WERI-Rb-1 (cell line): ENCODE results near the gene JPH3.

Experiments used
- DNase-seq: peaks from one replicate; pipeline ENCODE4 v3.0.0-alpha.2; 2020
- H3K27ac ChIP-seq: fragments of 250-450 bp; sonication (Bioruptor Pico); 2 replicates; pipeline ENCODE4 v1.5.1; 2020; ENCODE audit warnings: mild to moderate bottlenecking, moderate library complexity
- H3K27me3 ChIP-seq: fragments of 250-450 bp; sonication (Bioruptor Pico); 2 replicates; pipeline ENCODE4 v1.5.1; 2021; ENCODE audit warnings: mild to moderate bottlenecking, low read depth, moderate library complexity; ENCODE audit not compliant: insufficient read depth, severe bottlenecking
- H3K36me3 ChIP-seq: fragments of 250-450 bp; sonication (Bioruptor Pico); 2 replicates; pipeline ENCODE4 v1.5.1; 2020; ENCODE audit warnings: mild to moderate bottlenecking, moderate library complexity
- H3K4me3 ChIP-seq: 2 replicates; pipeline ENCODE4 v1.5.1; 2011; ENCODE audit warnings: low read depth, mild to moderate bottlenecking, control low read depth, low read length
- H3K9me3 ChIP-seq: fragments of 250-450 bp; sonication (Bioruptor Pico); 2 replicates; pipeline ENCODE4 v1.5.1; 2021; ENCODE audit warnings: mild to moderate bottlenecking, moderate library complexity; ENCODE audit not compliant: severe bottlenecking
- CTCF ChIP-seq: IDR thresholded peaks from 2 replicates; pipeline ENCODE4 v1.5.1; 2011; ENCODE audit warnings: low read depth, mild to moderate bottlenecking, control low read depth, inconsistent platforms, low read length

The JPH3 gene

GRCh38 chr16:87686697-87687096, 84.4 kb downstream of the JPH3 start:
- Histone ChIP-seq H3K27ac (no peak overlapping the region), H3K36me3 (no peaks in the 10 kb centered on the region), H3K27me3 (no peaks in the 10 kb centered on the region), H3K9me3 (no peaks in the 10 kb centered on the region), H3K4me3 (no peak overlapping the region)
- TF ChIP-seq CTCF: no peak
- DNase-seq: no peak

- Histone ChIP-seq H3K27me3 (no peaks in the 10 kb centered on the region), H3K4me3 (no peak overlapping the region), H3K36me3 (no peaks in the 10 kb centered on the region), H3K9me3 (no peaks in the 10 kb centered on the region), H3K27ac (no peak overlapping the region)
- DNase-seq: no peak
- no peak for TF ChIP-seq CTCF
Measured at GRCh38 chr16:87687126-87687910, 85.0 kb downstream of the JPH3 start.

- H3K36me3 ChIP-seq: no peaks in the 10 kb centered on the region
- no peak overlapping the region for H3K27ac ChIP-seq
- no peaks in the 10 kb centered on the region for H3K27me3 ChIP-seq
- no peak for TF ChIP-seq CTCF
- no peak for DNase-seq
- no peaks in the 10 kb centered on the region for H3K9me3 ChIP-seq
- H3K4me3 ChIP-seq: no peak overlapping the region
Measured at GRCh38 chr16:87687998-87688529, 85.8 kb downstream of the JPH3 start.

GRCh38 chr16:87688876-87689815, 86.8 kb downstream of the JPH3 start:
- no peaks in the 10 kb centered on the region for H3K27me3 ChIP-seq
- no peak for DNase-seq

GRCh38 chr16:87689956-87690465, 87.7 kb downstream of the JPH3 start:
- no peak overlapping the region for H3K27ac ChIP-seq
- no peaks in the 10 kb centered on the region for H3K9me3 ChIP-seq
- H3K27me3 ChIP-seq: no peaks in the 10 kb centered on the region
- H3K4me3 ChIP-seq: no peak overlapping the region
- TF ChIP-seq CTCF: no peak
- no peak for DNase-seq
- no peaks in the 10 kb centered on the region for H3K36me3 ChIP-seq

More at GRCh38 chr16:87688876-87689815, 86.8 kb downstream of the JPH3 start:
- no peak for TF ChIP-seq CTCF
- Histone ChIP-seq H3K4me3 (no peak overlapping the region), H3K9me3 (no peaks in the 10 kb centered on the region), H3K36me3 (no peaks in the 10 kb centered on the region), H3K27ac (no peak overlapping the region)
